ENCODE results near the gene PHLDB3.
"Not testable (repeated sequence)": the region's sequence is repeated elsewhere in the genome, so short reads cannot be mapped to it uniquely, and the experiment has no call there.

Gene PHLDB3

DNA sequence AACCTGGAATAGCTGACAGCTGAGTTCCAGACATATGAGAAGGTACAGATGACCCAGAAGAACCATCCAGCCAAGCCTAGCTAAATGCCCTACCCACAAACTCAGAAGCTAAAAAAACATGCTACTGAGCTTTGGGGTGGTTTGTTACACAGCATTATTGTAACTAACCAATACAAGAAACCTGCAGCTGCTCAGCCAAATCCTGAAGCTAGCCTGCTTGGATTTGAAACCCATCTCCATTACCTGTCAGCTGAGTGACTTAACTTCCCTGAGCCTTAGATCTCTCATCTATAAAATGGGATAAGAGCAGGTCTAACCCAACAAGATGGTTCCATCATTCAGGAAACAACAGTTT lies 64.9 kb downstream of the PHLDB3 start:
- DNase-seq (ENCODE audit: low read depth), result no peak

DNA sequence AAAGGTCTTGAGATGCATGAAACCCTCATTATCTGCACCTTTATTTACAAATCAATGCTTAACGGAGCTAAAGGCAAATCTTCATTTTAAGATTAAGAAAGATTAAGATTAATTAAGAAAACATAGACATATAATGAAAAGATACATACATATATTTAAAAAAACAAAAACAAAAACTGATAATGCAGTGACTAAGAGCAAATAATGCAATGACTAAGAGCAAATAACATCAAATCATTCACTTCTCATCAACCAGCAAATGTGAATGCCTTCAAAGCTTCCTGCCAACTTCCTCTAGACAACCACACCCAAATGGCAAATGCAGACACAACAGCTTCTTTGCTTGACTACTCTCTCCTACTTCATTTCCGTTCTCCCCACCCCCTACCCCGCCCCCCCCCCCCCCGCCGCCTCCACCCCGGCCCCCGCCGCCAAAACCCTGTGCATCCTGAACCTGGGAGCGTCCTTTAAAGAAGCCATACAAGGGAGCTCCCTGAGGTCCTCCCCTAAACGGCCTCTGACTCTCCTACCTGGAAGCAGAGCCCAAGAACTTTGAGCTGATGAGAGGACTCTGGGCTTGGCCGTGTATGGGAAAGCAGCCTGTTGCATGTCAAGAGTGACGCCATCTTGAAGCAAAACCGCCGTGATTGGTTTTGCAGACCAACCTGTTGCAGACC lies 65.4 kb downstream of the PHLDB3 start:
- no peak for DNase-seq (ENCODE audit: low read depth)

DNA sequence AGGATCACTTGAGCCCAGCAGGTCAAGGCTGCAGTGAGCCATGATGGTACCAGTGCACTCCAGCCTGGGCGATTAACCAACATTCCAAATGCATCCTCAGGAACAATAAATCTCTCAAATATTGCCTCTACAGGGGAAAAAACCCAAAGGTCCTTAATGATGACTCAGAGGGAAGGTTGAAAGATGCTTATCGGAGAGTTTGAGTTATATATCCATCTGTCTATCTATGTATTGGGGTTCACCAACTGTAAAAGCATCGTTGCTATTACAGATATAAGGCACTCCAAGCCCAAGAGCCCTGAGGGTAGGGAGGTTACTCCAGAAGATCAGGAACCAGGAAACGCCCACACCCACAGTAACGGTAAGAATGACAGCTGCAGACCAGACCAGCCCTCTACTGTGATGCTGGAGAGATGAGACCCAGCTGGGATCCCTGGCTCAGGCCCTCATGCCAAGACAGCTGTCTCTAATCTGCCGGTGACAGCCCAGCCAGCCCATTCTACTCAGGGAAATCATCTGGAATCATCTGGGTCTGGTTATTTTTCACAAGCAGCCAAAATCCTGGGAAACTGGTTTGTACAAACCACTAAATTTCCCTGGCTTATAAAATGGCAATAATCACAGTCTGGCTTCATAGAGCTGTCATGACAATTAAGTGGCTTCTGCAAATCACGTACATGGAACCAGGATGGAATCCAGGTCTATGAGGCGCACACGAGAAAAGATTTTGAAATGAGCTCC lies 66.1 kb downstream of the PHLDB3 start:
- DNase-seq (ENCODE audit: low read depth), result no peak

DNA sequence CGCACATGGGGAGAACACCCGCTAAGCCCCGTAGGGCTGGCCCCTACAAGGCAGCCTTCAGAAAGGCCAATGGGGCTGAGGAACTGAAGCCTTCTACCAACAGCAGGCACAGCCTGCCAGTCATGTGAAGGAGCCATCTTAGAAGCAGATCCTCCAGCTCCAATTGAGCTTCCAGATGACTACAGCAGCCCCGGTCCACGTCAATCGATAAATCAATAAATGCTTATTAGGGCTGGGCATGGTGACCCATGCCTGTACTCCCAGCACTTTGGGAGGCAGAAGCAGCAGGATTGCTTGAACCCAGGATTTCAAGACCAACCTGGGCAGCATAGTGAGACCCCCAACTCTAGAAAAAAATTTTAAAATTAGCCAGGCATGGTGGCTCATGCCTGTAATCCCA lies 66.8 kb downstream of the PHLDB3 start:
- DNase-seq (ENCODE audit: low read depth), result no peak

DNA sequence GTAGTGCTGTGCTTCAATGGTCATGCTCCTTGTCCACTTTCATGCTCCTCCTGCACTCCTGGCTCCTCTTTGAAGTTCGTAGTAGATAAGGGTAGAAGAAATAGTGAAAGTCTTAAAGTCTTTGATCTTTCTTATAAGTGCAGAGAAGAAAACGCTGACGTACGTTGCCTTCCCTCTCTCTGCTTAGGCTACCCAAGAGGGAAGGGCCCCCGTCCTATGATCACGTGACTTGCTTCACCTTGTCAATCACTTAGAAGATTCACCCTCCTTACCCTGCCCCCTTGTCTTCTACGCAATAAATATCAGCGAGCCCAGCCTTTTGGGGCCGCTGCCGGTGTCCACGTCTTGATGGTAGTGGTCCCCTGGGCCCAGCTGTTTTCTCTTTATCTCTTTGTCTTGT lies 67.3 kb downstream of the PHLDB3 start:
- DNase-seq (ENCODE audit: low read depth), result not testable (repeated sequence)

DNA sequence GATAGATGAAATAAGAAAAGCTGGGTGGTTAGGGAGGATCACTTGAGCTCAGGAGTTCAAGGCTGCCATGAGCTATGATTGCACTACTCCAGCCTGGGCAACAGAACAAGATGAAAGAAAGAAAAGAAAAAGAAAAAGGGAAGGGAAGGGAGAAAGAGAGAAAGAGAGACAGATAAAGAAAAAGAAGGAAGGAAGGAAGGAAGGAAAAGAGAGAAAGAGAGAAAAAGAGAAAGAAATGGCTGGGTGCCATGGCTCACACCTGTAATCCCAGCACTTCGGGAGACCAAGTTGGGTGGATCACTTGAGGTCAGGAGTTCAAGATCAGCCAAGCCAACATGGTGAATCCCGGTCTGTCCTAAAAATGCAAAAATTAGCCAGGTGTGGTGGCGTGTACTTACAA lies 68.8 kb downstream of the PHLDB3 start:
- DNase-seq (ENCODE audit: low read depth), result no peak

DNA sequence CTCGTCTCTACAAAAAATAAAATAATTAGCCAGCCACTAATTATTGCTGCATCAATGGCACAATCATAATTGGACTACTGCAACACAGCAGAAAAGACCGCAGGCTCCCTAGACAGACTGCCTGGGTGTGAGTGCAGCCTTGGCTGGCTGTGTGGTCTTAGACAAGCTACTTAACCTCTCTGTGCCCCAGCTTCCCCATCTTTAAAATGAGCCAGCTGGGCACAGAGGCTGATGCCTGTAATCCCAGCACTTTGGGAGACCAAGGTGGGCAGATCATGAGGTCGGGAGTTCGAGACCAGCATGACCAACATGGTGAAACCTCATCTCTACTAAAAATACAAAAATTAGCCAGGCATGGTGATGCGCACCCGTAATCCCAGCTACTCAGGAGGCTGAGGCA lies 70.9 kb downstream of the PHLDB3 start:
- DNase-seq (ENCODE audit: low read depth), result no peak

DNA sequence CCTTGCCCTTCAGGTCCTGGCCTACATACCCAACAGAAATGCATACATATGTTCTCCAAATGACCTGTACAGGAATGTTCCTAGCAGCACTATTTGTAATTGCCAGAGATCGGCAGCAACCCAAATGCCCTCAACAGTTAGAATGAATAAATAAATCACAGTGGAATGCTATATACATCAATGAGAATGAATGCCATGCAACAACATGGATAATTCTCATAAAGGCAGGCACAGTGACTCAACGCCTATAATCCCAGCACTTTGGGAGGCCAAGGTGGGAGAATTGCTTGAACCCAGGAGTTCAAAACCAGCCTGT lies 71.2 kb downstream of the PHLDB3 start:
- DNase-seq (ENCODE audit: low read depth), result no peak

DNA sequence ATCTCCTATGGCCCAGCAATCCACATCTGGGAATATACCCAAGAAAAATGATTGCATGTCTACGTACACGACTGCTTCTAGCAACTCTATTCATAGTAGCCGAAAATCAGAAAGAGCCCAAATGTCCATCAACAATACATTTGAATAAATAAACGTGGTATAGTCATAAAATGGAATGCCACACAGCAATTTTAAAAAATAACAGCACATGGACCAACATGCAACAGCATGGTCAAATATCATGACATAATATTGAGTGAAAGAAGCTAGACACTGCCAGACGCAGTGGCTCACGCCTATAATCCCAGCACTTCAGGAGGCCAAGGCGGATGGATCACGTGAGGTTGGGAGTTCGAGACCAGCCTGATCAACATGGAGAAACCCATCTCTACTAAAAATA lies 73.6 kb downstream of the PHLDB3 start:
- no peak for DNase-seq (ENCODE audit: low read depth)

DNA sequence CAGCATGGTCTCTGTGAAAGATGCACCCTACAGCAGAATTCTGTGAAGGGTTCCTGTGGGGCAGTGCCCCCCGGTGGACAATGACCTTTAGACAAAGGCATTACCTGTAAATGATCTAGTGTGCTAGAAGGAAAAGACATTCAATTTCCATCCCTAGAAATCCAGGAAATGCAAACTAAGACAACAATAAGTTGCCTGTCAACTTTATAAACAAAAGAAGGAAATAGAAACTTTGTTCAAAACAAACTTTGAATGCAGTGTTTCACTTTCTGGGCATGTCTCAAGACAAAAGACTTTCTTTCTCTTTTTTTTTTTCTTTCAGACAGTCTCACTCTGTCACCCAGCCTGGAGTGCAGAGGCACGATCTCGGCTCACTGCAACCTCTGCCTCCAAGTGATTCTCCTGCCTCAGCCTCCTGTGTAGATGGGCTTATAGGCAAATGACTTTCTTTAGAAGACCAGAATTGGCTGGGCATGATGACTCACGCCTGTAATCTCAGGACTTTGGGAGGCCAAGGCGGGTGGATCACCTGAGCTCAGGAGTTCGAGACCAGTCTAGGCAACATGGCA lies 74.3 kb downstream of the PHLDB3 start:
- DNase-seq (ENCODE audit: low read depth), result no peak

DNA sequence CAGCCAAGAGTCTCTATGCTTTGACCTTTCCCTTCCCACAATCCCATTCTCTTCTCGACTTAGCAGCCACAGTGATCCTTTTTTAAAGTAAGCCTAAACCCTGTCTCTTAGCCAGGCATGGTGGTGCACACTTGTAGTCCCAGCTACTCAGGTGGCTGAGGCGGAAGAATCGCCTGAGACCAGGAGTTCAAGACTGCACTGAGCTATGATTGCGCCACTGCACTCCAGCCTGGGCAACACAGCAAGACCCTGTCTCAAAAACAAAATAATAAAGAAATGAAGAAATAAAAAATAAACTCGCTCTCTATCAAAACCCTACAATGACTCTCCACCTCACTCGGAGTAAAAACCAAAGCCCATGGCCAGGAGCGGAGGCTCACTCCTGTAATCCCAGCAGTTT lies 75.2 kb downstream of the PHLDB3 start:
- no peak for DNase-seq (ENCODE audit: low read depth)

DNA sequence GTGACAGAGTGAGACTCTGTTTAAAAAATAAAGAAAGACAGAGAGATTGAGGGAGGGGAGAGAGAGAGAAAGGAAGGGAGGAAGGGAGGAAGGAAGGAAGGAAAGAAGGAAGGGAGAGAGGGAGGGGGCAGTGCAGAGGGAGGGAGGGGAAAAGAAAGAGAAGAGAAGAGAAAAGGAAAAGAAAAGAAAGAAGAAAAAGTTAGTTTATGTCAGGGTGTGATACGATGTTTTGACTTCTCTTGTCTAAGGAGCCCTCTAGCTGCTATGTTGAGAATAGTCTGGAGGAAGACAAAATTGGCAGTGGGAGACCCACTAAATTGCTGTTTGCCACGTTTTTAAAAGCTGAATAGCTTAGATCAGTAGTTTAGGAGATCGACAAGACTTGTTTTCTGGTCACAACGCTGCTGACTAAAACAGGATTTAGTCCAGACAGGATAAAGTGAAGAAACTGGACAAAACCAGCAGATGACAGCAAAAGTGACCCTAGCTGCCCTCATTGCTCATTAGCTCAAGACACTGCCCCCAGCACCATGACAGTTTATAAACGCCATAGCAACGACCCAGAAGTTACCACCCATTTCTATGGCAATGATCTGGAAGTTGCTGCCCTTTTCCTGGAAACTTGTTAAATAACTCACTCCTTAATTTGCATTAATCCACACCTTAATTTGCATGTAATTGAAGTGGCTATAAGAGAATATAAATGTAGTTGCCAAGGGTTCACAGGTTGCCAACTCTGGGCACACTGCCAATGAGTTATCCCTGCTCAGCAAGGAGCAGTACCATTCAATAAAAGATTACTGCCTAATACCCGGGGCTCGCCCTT lies 78.8 kb downstream of the PHLDB3 start:
- DNase-seq (ENCODE audit: low read depth), result no peak
